ENCODE measurements around the gene RNU6-1. TPM values are rescaled to one million over a fixed set of nuclear protein-coding genes. Genes with fewer than 3 reads are reported as not detected.

RNU6-1 gene
- polyA plus RNA-seq, 1 of the 3 experiments (the other 2 are of a cell fraction), result not detected

DNA sequence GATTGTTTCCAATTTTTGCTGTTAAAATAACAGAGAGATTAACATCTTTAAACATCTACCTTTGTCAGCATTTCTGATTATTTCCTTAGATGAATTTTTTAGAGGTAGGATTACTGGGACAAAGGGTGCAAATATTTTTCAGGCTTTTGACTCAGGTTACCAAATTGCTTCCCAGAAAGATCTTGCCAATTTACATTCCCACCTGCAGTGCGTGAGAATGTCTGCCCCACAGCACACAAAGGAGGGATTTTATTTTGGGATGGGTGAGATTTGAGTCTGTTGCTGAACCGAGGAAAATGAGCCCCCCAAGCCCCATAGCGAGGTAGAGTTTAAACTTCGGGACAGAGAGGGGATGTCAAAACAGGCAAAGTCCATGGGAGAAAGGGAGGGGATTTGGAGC lies 25.9 kb upstream of the RNU6-1 start:
- no peak overlapping the region for H2AFZ ChIP-seq (ENCODE audit: low read depth)
- DNase-seq, result no peak
- TF ChIP-seq SMC3 (IDR thresholded peaks at IDR 0.05; ENCODE audit: low read depth, low read length) (no peak), CHD2 (IDR thresholded peaks at IDR 0.05; ENCODE audit: low read length, partially characterized antibody) (no peak), GABPA (IDR thresholded peaks at IDR 0.05; ENCODE audit: low read depth) (no peak)
- H3K9ac ChIP-seq, result no peak overlapping the region
- no peaks in the 10 kb centered on the region for H3F3A ChIP-seq (replicated peaks; ENCODE audit: insufficient read depth)
- H3K79me2 ChIP-seq (ENCODE audit: insufficient read depth), result no peaks in the 10 kb centered on the region
- no peaks in the 10 kb centered on the region for H3K36me3 ChIP-seq (replicated peaks in 1 of 2; ENCODE audit: control insufficient read depth in 1 of 2, insufficient read depth in 2 of 2, low read length in 1 of 2)
- no peak overlapping the region for H3K27ac ChIP-seq (ENCODE audit: low read depth in 2 of 2, low read length in 1 of 2)
- H3K4me1 ChIP-seq (ENCODE audit: control insufficient read depth in 1 of 2, insufficient read depth in 2 of 2, low read depth in 1 of 2, low read length in 1 of 2), result peaks cover 0 to 2% of the 10 kb centered on the region in 2 experiments; a peak in 1 of 4 replicates
- WGBS (ENCODE audit: low lambda C conversion rate), result 89% methylated on average over 4 of the region's 4 CpGs
- H3K9me2 ChIP-seq, result no peaks in the 10 kb centered on the region
- ChIA-PET CTCF (interaction anchor here (2.4 kb wide), 1 partner anchor 289 kb away, joined by 9 read pairs; no protein-coding TSS in a partner anchor), POLR2A (no interaction called here)
- no peak overlapping the region for H3K4me3 ChIP-seq (ENCODE audit: low read depth in 2 of 2, low read length in 1 of 2)
- no peaks in the 10 kb centered on the region for H3K27me3 ChIP-seq (ENCODE audit: insufficient read depth)
- no peaks in the 10 kb centered on the region for H3K9me3 ChIP-seq
- H4K20me1 ChIP-seq (ENCODE audit: insufficient read depth), result no peaks in the 10 kb centered on the region
- no peak overlapping the region for H3K4me2 ChIP-seq

DNA sequence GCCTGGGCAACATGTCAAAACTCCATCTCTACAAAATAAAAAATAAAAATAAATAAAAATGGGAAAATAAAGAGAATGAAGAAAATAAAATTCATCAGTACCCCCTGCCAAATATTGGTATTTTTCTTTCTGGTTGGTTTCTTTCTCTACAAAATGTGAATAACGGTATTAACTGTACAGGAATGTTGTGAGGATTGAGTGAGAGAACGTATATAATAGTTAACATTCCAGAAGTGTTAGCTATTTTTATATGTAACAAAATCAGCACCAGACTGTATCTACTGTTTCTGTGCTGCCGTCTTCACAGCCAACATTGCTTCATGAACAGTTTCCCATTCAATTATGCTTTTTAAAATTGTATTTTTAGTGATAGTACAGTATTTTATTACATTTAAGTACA lies 25.5 kb upstream of the RNU6-1 start:
- Histone ChIP-seq H3K27me3 (ENCODE audit: insufficient read depth) (no peaks in the 10 kb centered on the region), H3F3A (replicated peaks; ENCODE audit: insufficient read depth) (no peaks in the 10 kb centered on the region), H3K9me2 (no peaks in the 10 kb centered on the region), H3K4me1 (ENCODE audit: control insufficient read depth in 1 of 2, insufficient read depth in 2 of 2, low read depth in 1 of 2, low read length in 1 of 2) (peaks cover 0 to 2% of the 10 kb centered on the region in 2 experiments; a peak in 1 of 4 replicates), H3K27ac (ENCODE audit: low read depth in 2 of 2, low read length in 1 of 2) (no peak overlapping the region), H3K4me2 (no peak overlapping the region), H3K79me2 (ENCODE audit: insufficient read depth) (no peaks in the 10 kb centered on the region), H3K9me3 (no peaks in the 10 kb centered on the region), H3K4me3 (ENCODE audit: low read depth in 2 of 2, low read length in 1 of 2) (no peak overlapping the region), H3K36me3 (replicated peaks in 1 of 2; ENCODE audit: control insufficient read depth in 1 of 2, insufficient read depth in 2 of 2, low read length in 1 of 2) (no peaks in the 10 kb centered on the region), H3K9ac (no peak overlapping the region), H4K20me1 (ENCODE audit: insufficient read depth) (no peaks in the 10 kb centered on the region), H2AFZ (ENCODE audit: low read depth) (no peak overlapping the region)
- TF ChIP-seq MXI1 (IDR thresholded peaks at IDR 0.05; ENCODE audit: low read depth, low read length), result no peak
- ChIA-PET CTCF (no interaction called here), POLR2A (no interaction called here)
- 63% methylated on average over 3 of the region's 3 CpGs for WGBS (ENCODE audit: low lambda C conversion rate)
- DNase-seq, result no peak

DNA sequence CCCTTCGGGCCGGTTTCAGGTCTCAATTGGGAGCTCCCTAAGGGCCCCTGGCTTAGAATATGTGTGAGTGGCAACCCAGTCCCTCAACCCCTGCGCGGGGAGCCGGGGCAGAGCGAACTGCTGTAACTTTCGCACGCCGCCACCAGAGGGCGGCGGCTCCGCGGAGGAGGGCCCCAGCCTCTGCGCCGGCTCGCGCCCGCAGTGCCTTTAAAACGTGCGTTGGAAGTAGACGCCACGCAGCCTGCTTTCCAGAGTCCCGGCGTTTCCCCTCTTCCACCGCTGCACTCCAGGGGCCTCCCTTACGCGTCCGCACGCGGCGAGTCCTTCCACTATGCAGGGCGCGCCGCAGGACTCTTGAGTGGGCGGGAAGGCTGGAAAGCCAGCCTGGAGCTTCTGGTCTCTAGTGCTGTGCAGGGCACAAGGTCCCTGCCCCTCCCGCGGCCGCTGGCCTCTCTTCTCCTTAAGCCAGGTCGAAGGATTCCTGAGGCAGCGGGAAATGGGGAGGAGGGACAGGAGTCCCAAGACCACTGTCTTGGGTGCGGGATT lies 23.7 kb upstream of the RNU6-1 start:
- no peak overlapping the region for H3K9ac ChIP-seq
- TF ChIP-seq, protein P1, sequence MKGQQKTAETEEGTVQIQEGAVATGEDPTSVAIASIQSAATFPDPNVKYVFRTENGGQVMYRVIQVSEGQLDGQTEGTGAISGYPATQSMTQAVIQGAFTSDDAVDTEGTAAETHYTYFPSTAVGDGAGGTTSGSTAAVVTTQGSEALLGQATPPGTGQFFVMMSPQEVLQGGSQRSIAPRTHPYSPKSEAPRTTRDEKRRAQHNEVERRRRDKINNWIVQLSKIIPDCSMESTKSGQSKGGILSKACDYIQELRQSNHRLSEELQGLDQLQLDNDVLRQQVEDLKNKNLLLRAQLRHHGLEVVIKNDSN (IDR thresholded peaks at IDR 0.05; ENCODE audit: borderline replicate concordance, low read depth), result no peak
- TF ChIP-seq, protein P2, sequence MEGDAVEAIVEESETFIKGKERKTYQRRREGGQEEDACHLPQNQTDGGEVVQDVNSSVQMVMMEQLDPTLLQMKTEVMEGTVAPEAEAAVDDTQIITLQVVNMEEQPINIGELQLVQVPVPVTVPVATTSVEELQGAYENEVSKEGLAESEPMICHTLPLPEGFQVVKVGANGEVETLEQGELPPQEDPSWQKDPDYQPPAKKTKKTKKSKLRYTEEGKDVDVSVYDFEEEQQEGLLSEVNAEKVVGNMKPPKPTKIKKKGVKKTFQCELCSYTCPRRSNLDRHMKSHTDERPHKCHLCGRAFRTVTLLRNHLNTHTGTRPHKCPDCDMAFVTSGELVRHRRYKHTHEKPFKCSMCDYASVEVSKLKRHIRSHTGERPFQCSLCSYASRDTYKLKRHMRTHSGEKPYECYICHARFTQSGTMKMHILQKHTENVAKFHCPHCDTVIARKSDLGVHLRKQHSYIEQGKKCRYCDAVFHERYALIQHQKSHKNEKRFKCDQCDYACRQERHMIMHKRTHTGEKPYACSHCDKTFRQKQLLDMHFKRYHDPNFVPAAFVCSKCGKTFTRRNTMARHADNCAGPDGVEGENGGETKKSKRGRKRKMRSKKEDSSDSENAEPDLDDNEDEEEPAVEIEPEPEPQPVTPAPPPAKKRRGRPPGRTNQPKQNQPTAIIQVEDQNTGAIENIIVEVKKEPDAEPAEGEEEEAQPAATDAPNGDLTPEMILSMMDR (IDR thresholded peaks at IDR 0.05), result peak; percentile 87
- TF ChIP-seq, protein P3, sequence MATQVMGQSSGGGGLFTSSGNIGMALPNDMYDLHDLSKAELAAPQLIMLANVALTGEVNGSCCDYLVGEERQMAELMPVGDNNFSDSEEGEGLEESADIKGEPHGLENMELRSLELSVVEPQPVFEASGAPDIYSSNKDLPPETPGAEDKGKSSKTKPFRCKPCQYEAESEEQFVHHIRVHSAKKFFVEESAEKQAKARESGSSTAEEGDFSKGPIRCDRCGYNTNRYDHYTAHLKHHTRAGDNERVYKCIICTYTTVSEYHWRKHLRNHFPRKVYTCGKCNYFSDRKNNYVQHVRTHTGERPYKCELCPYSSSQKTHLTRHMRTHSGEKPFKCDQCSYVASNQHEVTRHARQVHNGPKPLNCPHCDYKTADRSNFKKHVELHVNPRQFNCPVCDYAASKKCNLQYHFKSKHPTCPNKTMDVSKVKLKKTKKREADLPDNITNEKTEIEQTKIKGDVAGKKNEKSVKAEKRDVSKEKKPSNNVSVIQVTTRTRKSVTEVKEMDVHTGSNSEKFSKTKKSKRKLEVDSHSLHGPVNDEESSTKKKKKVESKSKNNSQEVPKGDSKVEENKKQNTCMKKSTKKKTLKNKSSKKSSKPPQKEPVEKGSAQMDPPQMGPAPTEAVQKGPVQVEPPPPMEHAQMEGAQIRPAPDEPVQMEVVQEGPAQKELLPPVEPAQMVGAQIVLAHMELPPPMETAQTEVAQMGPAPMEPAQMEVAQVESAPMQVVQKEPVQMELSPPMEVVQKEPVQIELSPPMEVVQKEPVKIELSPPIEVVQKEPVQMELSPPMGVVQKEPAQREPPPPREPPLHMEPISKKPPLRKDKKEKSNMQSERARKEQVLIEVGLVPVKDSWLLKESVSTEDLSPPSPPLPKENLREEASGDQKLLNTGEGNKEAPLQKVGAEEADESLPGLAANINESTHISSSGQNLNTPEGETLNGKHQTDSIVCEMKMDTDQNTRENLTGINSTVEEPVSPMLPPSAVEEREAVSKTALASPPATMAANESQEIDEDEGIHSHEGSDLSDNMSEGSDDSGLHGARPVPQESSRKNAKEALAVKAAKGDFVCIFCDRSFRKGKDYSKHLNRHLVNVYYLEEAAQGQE (IDR thresholded peaks at IDR 0.05; ENCODE audit: low read depth, low read length), result no peak
- TF ChIP-seq RXRA (IDR thresholded peaks at IDR 0.05; ENCODE audit: borderline replicate concordance, low read depth), result no peak
- TF ChIP-seq RAD21 (IDR thresholded peaks at IDR 0.05; ENCODE audit: low read length), result peak; percentile 92
- no peak for TF ChIP-seq YY1 (IDR thresholded peaks at IDR 0.05; ENCODE audit: low read depth)
- no peak for TF ChIP-seq MEF2A (IDR thresholded peaks at IDR 0.05; ENCODE audit: borderline replicate concordance, low read depth)
- TF ChIP-seq TCF12 (IDR thresholded peaks at IDR 0.05), result no peak
- TF ChIP-seq RFX5 (IDR thresholded peaks at IDR 0.05; ENCODE audit: low read length), result no peak
- TF ChIP-seq TAF1 (IDR thresholded peaks at IDR 0.05; ENCODE audit: borderline replicate concordance, low read depth, low read length), result no peak
- peak; percentile 80 for TF ChIP-seq MXI1 (IDR thresholded peaks at IDR 0.05; ENCODE audit: low read depth, low read length)
- no peak for TF ChIP-seq EZH2phosphoT487 (IDR thresholded peaks at IDR 0.05; ENCODE audit: borderline replicate concordance, low read depth)
- TF ChIP-seq SIN3A (IDR thresholded peaks at IDR 0.05; ENCODE audit: borderline replicate concordance, low read depth, low read length), result no peak

More for the DNA sequence above, 23.7 kb upstream of the RNU6-1 start:
- H3K4me3 ChIP-seq (ENCODE audit: low read depth in 2 of 2, low read length in 1 of 2), result peak overlapping the region; percentile 40 to 50
- no peaks in the 10 kb centered on the region for H3F3A ChIP-seq (replicated peaks; ENCODE audit: insufficient read depth)
- H3K9me3 ChIP-seq, result no peaks in the 10 kb centered on the region
- DNase-seq, result peak; percentile 90
- ChIA-PET POLR2A (interaction anchor here (1.3 kb wide), 1 partner anchor 20 kb away, joined by 3 read pairs; no protein-coding TSS in a partner anchor), CTCF (interaction anchor here (0.6 to 4.7 kb wide), 72 partner anchors 10 to 917 kb away, joined by 3 to 73 read pairs (median 4); partner anchors contain the start of genes CLN6 and PIAS1)
- no peaks in the 10 kb centered on the region for H3K79me2 ChIP-seq (ENCODE audit: insufficient read depth)
- no peaks in the 10 kb centered on the region for H3K9me2 ChIP-seq
- peak overlapping the region; percentile 77 for H2AFZ ChIP-seq (ENCODE audit: low read depth)
- no peaks in the 10 kb centered on the region for H3K27me3 ChIP-seq (ENCODE audit: insufficient read depth)
- 29% methylated on average over 8 of the region's 41 CpGs for WGBS (ENCODE audit: low lambda C conversion rate)
- H3K27ac ChIP-seq (ENCODE audit: low read depth in 2 of 2, low read length in 1 of 2), result no peak overlapping the region
- peak overlapping the region; percentile 75 for H3K4me2 ChIP-seq
- H3K36me3 ChIP-seq (replicated peaks in 1 of 2; ENCODE audit: control insufficient read depth in 1 of 2, insufficient read depth in 2 of 2, low read length in 1 of 2), result no peaks in the 10 kb centered on the region
- H4K20me1 ChIP-seq (ENCODE audit: insufficient read depth), result no peaks in the 10 kb centered on the region
- peaks cover 0 to 2% of the 10 kb centered on the region in 2 experiments; a peak in 1 of 4 replicates for H3K4me1 ChIP-seq (ENCODE audit: control insufficient read depth in 1 of 2, insufficient read depth in 2 of 2, low read depth in 1 of 2, low read length in 1 of 2)

All from SK-N-SH (cell line).